ENCODE data around the gene LRGUK. TPM values are rescaled to one million over a fixed set of nuclear protein-coding genes. Genes with fewer than 3 reads are reported as not detected.

LRGUK gene
- total RNA-seq, 1 experiment from 2014 or later = 1.5 TPM

DNA sequence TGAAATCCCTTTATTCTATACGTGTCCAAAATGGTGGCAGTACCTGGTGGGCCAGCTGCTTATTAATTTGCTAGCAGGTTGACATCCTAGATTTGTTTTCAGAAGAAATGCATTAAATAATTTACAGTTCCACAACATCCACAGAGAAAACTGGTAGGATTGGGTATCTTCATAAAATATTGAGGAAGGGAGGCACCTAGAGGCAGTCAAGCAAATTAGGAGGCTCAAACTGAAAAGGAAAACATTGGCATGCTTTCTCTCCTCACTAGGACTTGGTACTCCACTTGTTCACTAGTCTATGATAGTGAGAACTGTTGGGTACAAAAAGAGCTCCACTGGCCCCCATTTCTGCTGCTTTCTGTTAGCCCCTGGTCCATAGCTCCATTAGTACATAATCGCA lies 18.3 kb upstream of the LRGUK start:
- H2AK5ac ChIP-seq (ENCODE audit: insufficient read length, low read length) = no peak overlapping the region
- no peak overlapping the region for H2BK5ac ChIP-seq (ENCODE audit: insufficient read length, low read length)
- H4K8ac ChIP-seq (replicated peaks; ENCODE audit: insufficient read length, low read depth, low read length) = no peak overlapping the region
- no peak overlapping the region for H3K9ac ChIP-seq (ENCODE audit: extremely low read depth, insufficient read length, low read length)
- no peak overlapping the region for H3K4me2 ChIP-seq (ENCODE audit: insufficient read depth, insufficient read length, low read length)
- H3K27me3 ChIP-seq (ENCODE audit: insufficient read depth, low read length) = no peaks in the 10 kb centered on the region
- H2AFZ ChIP-seq (ENCODE audit: low read length) = no peak overlapping the region
- no peak overlapping the region for H2BK120ac ChIP-seq (ENCODE audit: low read depth, low read length, poor library complexity, severe bottlenecking)
- no peak overlapping the region for H3K4ac ChIP-seq (ENCODE audit: low read depth, low read length)
- no CpG with 5 or more reads among the region's 2 CpGs for WGBS (ENCODE audit: extremely low coverage, insufficient read length, low lambda C conversion rate)
- H3K9me3 ChIP-seq (ENCODE audit: control insufficient read depth, low read depth, low read length) = no peaks in the 10 kb centered on the region
- H2BK15ac ChIP-seq (ENCODE audit: low read depth, low read length) = no peak overlapping the region
- H3K27ac Mint-ChIP-seq = no peak overlapping the region
- H3K4me3 Mint-ChIP-seq = no peak overlapping the region
- H3K79me2 ChIP-seq (ENCODE audit: insufficient read depth, low read length) = no peaks in the 10 kb centered on the region
- H3T11ph ChIP-seq (ENCODE audit: low read length) = no peak overlapping the region
- TF ChIP-seq, protein P1, sequence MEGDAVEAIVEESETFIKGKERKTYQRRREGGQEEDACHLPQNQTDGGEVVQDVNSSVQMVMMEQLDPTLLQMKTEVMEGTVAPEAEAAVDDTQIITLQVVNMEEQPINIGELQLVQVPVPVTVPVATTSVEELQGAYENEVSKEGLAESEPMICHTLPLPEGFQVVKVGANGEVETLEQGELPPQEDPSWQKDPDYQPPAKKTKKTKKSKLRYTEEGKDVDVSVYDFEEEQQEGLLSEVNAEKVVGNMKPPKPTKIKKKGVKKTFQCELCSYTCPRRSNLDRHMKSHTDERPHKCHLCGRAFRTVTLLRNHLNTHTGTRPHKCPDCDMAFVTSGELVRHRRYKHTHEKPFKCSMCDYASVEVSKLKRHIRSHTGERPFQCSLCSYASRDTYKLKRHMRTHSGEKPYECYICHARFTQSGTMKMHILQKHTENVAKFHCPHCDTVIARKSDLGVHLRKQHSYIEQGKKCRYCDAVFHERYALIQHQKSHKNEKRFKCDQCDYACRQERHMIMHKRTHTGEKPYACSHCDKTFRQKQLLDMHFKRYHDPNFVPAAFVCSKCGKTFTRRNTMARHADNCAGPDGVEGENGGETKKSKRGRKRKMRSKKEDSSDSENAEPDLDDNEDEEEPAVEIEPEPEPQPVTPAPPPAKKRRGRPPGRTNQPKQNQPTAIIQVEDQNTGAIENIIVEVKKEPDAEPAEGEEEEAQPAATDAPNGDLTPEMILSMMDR (conservative IDR thresholded peaks at IDR 0.05) = no peak
- no peak overlapping the region for H2BK12ac ChIP-seq (ENCODE audit: insufficient read length, low read depth, low read length)
- H3K23me2 ChIP-seq (ENCODE audit: insufficient read length, low read depth, low read length, poor library complexity, severe bottlenecking) = no peaks in the 10 kb centered on the region
- peaks cover 11 to 23% of the 10 kb centered on the region in 2 experiments for H3K4me1 Mint-ChIP-seq
- H3K79me1 ChIP-seq (ENCODE audit: insufficient read depth, low read depth, low read length, poor library complexity, severe bottlenecking) = no peaks in the 10 kb centered on the region
- H3K27ac ChIP-seq (ENCODE audit: insufficient read length, low read depth, low read length) = no peak overlapping the region
- DNase-seq = no peak
- H2BK20ac ChIP-seq (ENCODE audit: low read depth, low read length, poor library complexity, severe bottlenecking) = no peak overlapping the region
- H4K5ac ChIP-seq (ENCODE audit: insufficient read length, low read depth, low read length) = no peak overlapping the region
- no peaks in the 10 kb centered on the region; the same call in 1 of the 2 replicates for H3K4me1 ChIP-seq (ENCODE audit: insufficient read depth, low read length)
- H3K27me3 Mint-ChIP-seq (ENCODE audit: low read depth) = no peaks in the 10 kb centered on the region; the same call in 1 of the 2 replicates
- H3K18ac ChIP-seq (ENCODE audit: insufficient read length, low read depth, low read length) = no peak overlapping the region
- peaks cover 0 to 4% (median 3%) of the 10 kb centered on the region in 3 experiments; a peak in 4 of 7 replicates for H3K36me3 Mint-ChIP-seq (ENCODE audit: insufficient read depth in 1 of 3, low read depth in 3 of 3)
- H3K23ac ChIP-seq (ENCODE audit: insufficient read length, low read depth, low read length) = no peak overlapping the region
- no peak overlapping the region for H3K56ac ChIP-seq (ENCODE audit: insufficient read length, low read depth, low read length)
- H4K91ac ChIP-seq (ENCODE audit: insufficient read length, low read depth, low read length) = no peak overlapping the region
- no peaks in the 10 kb centered on the region for H4K20me1 ChIP-seq (ENCODE audit: control insufficient read depth, insufficient read depth, insufficient read length)
- peaks cover 3 to 4% of the 10 kb centered on the region in 2 experiments; a peak in 3 of 5 replicates for H3K9me3 Mint-ChIP-seq
- H3K14ac ChIP-seq (ENCODE audit: insufficient read depth, low read length) = no peak overlapping the region
